Adrenal gland (tissue), 5 donors: Measurements from ENCODE around the gene ALPK3.

Source experiments
- CTCF ChIP-seq, 6 experiments: fragments of 450-650 bp in 4 of 6; fragments of 200-600 bp in 2 of 6; sonication (generic) in 1 of 6; IDR thresholded peaks; 1 replicate in 5 of 6; 2 replicates in 1 of 6; pipeline versions ENCODE4 v1.5.1 to v1.8.0; 2016 to 2021; ENCODE audit warnings: antibody characterized with exemption in 6 of 6, mild to moderate bottlenecking in 2 of 6, moderate library complexity in 1 of 6
- POLR2A ChIP-seq, 2 donors: fragments of 450-650 bp; IDR thresholded peaks; one replicate each; pipeline ENCODE4 v1.6.1; 2017; ENCODE audit warnings: antibody characterized with exemption in 2 of 2, mild to moderate bottlenecking in 2 of 2, moderate library complexity in 1 of 2
- donor health status: DM: no; HTN: no; CAD: no.

- no peak for TF ChIP-seq CTCF (IDR thresholded peaks at IDR 0.05)
- TF ChIP-seq POLR2A (IDR thresholded peaks at IDR 0.05) = no peak
These were observed 73.0 kb downstream of the ALPK3 start for GRCh38 chr15:84889991-84890669.
